ENCODE measurements around the gene RNF213. TPM values are rescaled to one million over a fixed set of nuclear protein-coding genes. Genes with fewer than 3 reads are reported as not detected.

The RNF213 gene
- polyA plus RNA-seq, 1 of the 3 experiments (the other 2 are of a cell fraction), result 57.5 TPM

GRCh38 chr17:80422981-80423380 lies 162.3 kb downstream of the RNF213 start (continued):
- TF ChIP-seq EP300 (IDR thresholded peaks at IDR 0.05; ENCODE audit: borderline replicate concordance in 1 of 2, low read depth in 1 of 2, low read length in 1 of 2) (no peak), EZH2phosphoT487 (IDR thresholded peaks at IDR 0.05; ENCODE audit: borderline replicate concordance, low read depth) (no peak), FOSL2 (IDR thresholded peaks at IDR 0.05; ENCODE audit: borderline replicate concordance, low read depth) (no peak), FOXM1 (IDR thresholded peaks at IDR 0.05; ENCODE audit: low read depth) (no peak), POLR2AphosphoS5 (IDR thresholded peaks at IDR 0.05; ENCODE audit: low read depth, low read length) (no peak), SIN3A (IDR thresholded peaks at IDR 0.05; ENCODE audit: borderline replicate concordance, low read depth, low read length) (no peak)
- TF ChIP-seq, protein P1, sequence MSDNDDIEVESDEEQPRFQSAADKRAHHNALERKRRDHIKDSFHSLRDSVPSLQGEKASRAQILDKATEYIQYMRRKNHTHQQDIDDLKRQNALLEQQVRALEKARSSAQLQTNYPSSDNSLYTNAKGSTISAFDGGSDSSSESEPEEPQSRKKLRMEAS (IDR thresholded peaks at IDR 0.05; ENCODE audit: low read depth), result no peak
- TF ChIP-seq, protein P2, sequence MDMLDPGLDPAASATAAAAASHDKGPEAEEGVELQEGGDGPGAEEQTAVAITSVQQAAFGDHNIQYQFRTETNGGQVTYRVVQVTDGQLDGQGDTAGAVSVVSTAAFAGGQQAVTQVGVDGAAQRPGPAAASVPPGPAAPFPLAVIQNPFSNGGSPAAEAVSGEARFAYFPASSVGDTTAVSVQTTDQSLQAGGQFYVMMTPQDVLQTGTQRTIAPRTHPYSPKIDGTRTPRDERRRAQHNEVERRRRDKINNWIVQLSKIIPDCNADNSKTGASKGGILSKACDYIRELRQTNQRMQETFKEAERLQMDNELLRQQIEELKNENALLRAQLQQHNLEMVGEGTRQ (IDR thresholded peaks at IDR 0.05; ENCODE audit: borderline replicate concordance, low read depth, low read length), result no peak
- TF ChIP-seq, protein P3, sequence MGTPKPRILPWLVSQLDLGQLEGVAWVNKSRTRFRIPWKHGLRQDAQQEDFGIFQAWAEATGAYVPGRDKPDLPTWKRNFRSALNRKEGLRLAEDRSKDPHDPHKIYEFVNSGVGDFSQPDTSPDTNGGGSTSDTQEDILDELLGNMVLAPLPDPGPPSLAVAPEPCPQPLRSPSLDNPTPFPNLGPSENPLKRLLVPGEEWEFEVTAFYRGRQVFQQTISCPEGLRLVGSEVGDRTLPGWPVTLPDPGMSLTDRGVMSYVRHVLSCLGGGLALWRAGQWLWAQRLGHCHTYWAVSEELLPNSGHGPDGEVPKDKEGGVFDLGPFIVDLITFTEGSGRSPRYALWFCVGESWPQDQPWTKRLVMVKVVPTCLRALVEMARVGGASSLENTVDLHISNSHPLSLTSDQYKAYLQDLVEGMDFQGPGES (IDR thresholded peaks at IDR 0.05; ENCODE audit: low read depth, low read length), result no peak
- TF ChIP-seq, protein P4, sequence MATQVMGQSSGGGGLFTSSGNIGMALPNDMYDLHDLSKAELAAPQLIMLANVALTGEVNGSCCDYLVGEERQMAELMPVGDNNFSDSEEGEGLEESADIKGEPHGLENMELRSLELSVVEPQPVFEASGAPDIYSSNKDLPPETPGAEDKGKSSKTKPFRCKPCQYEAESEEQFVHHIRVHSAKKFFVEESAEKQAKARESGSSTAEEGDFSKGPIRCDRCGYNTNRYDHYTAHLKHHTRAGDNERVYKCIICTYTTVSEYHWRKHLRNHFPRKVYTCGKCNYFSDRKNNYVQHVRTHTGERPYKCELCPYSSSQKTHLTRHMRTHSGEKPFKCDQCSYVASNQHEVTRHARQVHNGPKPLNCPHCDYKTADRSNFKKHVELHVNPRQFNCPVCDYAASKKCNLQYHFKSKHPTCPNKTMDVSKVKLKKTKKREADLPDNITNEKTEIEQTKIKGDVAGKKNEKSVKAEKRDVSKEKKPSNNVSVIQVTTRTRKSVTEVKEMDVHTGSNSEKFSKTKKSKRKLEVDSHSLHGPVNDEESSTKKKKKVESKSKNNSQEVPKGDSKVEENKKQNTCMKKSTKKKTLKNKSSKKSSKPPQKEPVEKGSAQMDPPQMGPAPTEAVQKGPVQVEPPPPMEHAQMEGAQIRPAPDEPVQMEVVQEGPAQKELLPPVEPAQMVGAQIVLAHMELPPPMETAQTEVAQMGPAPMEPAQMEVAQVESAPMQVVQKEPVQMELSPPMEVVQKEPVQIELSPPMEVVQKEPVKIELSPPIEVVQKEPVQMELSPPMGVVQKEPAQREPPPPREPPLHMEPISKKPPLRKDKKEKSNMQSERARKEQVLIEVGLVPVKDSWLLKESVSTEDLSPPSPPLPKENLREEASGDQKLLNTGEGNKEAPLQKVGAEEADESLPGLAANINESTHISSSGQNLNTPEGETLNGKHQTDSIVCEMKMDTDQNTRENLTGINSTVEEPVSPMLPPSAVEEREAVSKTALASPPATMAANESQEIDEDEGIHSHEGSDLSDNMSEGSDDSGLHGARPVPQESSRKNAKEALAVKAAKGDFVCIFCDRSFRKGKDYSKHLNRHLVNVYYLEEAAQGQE (IDR thresholded peaks at IDR 0.05; ENCODE audit: low read depth, low read length), result no peak

DNA sequence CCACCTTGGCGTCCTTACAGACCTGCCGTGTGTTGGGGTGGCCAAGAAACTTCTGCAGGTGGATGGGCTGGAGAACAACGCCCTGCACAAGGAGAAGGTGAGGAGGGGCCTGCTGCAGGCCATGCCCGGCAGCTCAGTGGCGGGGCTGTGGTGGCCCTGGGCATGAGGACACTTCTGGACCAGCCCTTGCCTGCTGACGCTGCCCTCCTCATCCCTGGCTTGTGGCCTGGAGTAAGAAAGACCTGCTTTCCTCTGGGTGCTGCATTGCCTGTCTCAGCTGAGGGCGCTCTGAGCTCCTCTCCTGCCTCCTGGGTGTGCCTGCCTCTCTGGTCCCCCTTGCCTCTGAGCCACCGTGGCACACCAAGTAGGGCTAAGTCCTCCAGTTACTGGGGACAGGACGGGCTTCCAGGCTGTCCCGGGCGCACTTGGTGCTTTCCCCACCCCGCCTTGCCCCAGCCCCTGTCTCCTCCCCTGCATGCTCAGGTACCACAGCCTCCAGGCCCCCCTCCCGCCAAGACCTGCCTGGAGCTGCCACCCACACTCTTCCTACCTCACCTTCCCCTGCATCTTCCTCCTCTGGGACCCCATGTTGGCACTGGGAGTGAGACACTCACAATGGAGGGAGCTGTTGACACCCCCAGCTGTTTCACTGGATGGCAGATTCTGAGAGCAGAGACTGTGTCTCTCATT lies 163.0 kb downstream of the RNF213 start:
- DNase-seq, result peak; percentile 35

More for the DNA sequence above, 163.0 kb downstream of the RNF213 start:
- CTCF ChIA-PET, result interaction anchor here (1.0 to 6.5 kb wide), 7 partner anchors 7 to 558 kb away, joined by 3 to 81 read pairs (median 27); partner anchors contain the start of gene ENDOV
- Histone ChIP-seq H3K9me2 (no peaks in the 10 kb centered on the region), H3K27me3 (ENCODE audit: insufficient read depth) (no peaks in the 10 kb centered on the region), H3K36me3 (replicated peaks in 1 of 2; ENCODE audit: control insufficient read depth in 1 of 2, insufficient read depth in 2 of 2, low read length in 1 of 2) (peaks cover 9 to 21% of the 10 kb centered on the region in 2 experiments), H3K79me2 (ENCODE audit: insufficient read depth) (peaks cover 4% of the 10 kb centered on the region; the same call in 1 of the 2 replicates), H2AFZ (ENCODE audit: low read depth) (no peak overlapping the region), H3K4me1 (ENCODE audit: control insufficient read depth in 1 of 2, insufficient read depth in 2 of 2, low read depth in 1 of 2, low read length in 1 of 2) (no peaks in the 10 kb centered on the region; a peak in 1 of 4 replicates), H3K9me3 (no peaks in the 10 kb centered on the region), H3K4me3 (ENCODE audit: low read depth in 2 of 2, low read length in 1 of 2) (no peak overlapping the region), H3F3A (replicated peaks; ENCODE audit: insufficient read depth) (peaks cover 6% of the 10 kb centered on the region), H3K9ac (no peak overlapping the region), H3K4me2 (no peak overlapping the region), H3K27ac (ENCODE audit: low read depth in 2 of 2, low read length in 1 of 2) (no peak overlapping the region), H4K20me1 (ENCODE audit: insufficient read depth) (peaks cover 8% of the 10 kb centered on the region; the same call in 1 of the 2 replicates)
- 85% methylated on average over 11 of the region's 13 CpGs for whole genome bisulfite sequencing (ENCODE audit: low lambda C conversion rate)
- POLR2A ChIA-PET, result interaction anchor here (0.6 to 2.6 kb wide), 6 partner anchors 9 to 558 kb away, joined by 3 to 10 read pairs (median 4); partner anchors contain the start of genes ENDOV and GAA
- TF ChIP-seq SMC3 (IDR thresholded peaks at IDR 0.05; ENCODE audit: low read depth, low read length) (no peak), EP300 (IDR thresholded peaks at IDR 0.05; ENCODE audit: borderline replicate concordance in 1 of 2, low read depth in 1 of 2, low read length in 1 of 2) (no peak), TCF12 (IDR thresholded peaks at IDR 0.05) (no peak)
- TF ChIP-seq, protein P1 (IDR thresholded peaks at IDR 0.05; ENCODE audit: low read depth), result no peak
- TF ChIP-seq, protein P2 (IDR thresholded peaks at IDR 0.05; ENCODE audit: borderline replicate concordance, low read depth, low read length), result no peak

All from SK-N-SH (cell line).